NCI-H345 (cell line): ENCODE measurements around the gene RAB20.
"Not testable (repeated sequence)": the region's sequence is repeated elsewhere in the genome, so short reads cannot be mapped to it uniquely, and the experiment has no call there.

Source experiments
- DNase-seq: peaks from one replicate; lab custom pipeline; 2025; lab: John Stamatoyannopoulos, UW

RAB20 gene

GRCh38 chr13:110509478-110509926 is 52.0 kb downstream of the RAB20 start:
- peak; percentile 79 for DNase-seq

- no peak for DNase-seq
Observed at GRCh38 chr13:110507678-110508381, 53.7 kb downstream of the RAB20 start.

- DNase-seq: no peak
Observed at GRCh38 chr13:110506859-110507566, 54.5 kb downstream of the RAB20 start.

GRCh38 chr13:110506396-110506795 is 55.1 kb downstream of the RAB20 start:
- no peak for DNase-seq

GRCh38 chr13:110505594-110505993 is 55.9 kb downstream of the RAB20 start:
- no peak for DNase-seq

GRCh38 chr13:110503979-110504499 is 57.5 kb downstream of the RAB20 start:
- no peak for DNase-seq

- no peak for DNase-seq
Observed at GRCh38 chr13:110503037-110503901, 58.3 kb downstream of the RAB20 start.

GRCh38 chr13:110501188-110501587 is 60.3 kb downstream of the RAB20 start:
- DNase-seq: no peak

GRCh38 chr13:110500341-110500740 is 61.2 kb downstream of the RAB20 start:
- DNase-seq: no peak

GRCh38 chr13:110499621-110500281 is 61.8 kb downstream of the RAB20 start:
- peak; percentile 96 for DNase-seq

GRCh38 chr13:110498765-110499164 is 62.8 kb downstream of the RAB20 start:
- no peak for DNase-seq

- no peak for DNase-seq
Observed at GRCh38 chr13:110498327-110498726, 63.2 kb downstream of the RAB20 start.

- not testable (repeated sequence) for DNase-seq
Observed at GRCh38 chr13:110497896-110498295, 63.6 kb downstream of the RAB20 start.

GRCh38 chr13:110497003-110497402 is 64.5 kb downstream of the RAB20 start:
- no peak for DNase-seq

GRCh38 chr13:110496281-110496680 is 65.2 kb downstream of the RAB20 start:
- no peak for DNase-seq

- DNase-seq: no peak
Observed at GRCh38 chr13:110495881-110496280, 65.6 kb downstream of the RAB20 start.

GRCh38 chr13:110495376-110495775 is 66.1 kb downstream of the RAB20 start:
- no peak for DNase-seq

- no peak for DNase-seq
Observed at GRCh38 chr13:110493613-110494012, 67.9 kb downstream of the RAB20 start.

GRCh38 chr13:110492679-110493593 is 68.6 kb downstream of the RAB20 start:
- DNase-seq: no peak

GRCh38 chr13:110491869-110492678 is 69.4 kb downstream of the RAB20 start:
- DNase-seq: no peak
